Epidermal melanocyte (primary cell): ENCODE data around the gene CSRP1.
"Not testable (repeated sequence)": the region's sequence is repeated elsewhere in the genome, so short reads cannot be mapped to it uniquely, and the experiment has no call there.

Experiments
- DNase-seq: peaks from one replicate; pipeline ENCODE4 v3.0.0; 2011; ENCODE audit warnings: low spot score; ENCODE audit not compliant: insufficient read length

CSRP1 gene

DNA sequence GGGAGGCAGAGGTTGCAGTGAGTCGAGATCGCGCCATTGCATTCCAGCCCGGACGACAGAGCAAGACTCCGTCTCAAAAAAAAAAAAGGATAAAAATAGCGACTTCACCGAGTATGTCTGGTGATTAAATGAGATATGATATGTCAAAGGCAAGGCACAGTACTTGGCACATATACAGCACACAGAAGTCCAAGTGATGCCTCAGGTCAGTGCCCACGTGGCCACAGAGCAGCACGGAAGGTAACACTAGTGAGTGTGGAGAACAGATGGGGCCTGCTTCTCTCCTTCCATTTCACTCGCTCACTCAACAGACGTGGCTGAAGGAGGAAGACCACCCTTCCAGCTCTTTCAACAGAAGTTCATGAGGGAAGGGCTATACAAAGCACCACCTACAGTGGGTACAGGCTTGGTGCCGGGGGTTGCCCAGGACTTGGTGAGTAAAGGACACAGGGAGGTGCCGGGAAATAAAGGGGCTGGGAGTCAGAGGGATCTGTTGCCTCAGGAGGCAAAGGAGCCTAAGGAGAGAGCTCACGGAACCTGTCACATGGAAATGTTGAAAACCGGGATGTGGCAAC, 8.9 kb downstream of the CSRP1 start:
- no peak for DNase-seq

DNA sequence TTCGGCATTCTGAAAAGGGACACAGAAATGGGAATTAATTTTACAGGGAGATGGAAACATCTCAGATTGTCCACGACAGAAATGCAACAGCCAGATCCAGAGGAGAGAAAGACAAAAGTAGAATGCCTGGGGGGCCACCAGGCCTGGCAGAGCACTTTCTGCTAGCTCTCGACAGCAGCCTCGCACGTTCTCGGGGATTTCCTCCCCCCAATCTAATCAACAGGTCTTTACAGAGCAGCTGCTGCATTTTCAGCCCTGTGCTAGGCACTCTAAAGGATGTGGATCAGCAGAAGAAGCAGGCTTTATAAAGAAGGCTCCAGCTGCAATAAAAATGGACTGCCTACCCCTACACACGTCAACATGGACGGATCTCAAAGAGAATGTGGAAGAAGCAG, 10.6 kb downstream of the CSRP1 start:
- DNase-seq, result no peak

DNA sequence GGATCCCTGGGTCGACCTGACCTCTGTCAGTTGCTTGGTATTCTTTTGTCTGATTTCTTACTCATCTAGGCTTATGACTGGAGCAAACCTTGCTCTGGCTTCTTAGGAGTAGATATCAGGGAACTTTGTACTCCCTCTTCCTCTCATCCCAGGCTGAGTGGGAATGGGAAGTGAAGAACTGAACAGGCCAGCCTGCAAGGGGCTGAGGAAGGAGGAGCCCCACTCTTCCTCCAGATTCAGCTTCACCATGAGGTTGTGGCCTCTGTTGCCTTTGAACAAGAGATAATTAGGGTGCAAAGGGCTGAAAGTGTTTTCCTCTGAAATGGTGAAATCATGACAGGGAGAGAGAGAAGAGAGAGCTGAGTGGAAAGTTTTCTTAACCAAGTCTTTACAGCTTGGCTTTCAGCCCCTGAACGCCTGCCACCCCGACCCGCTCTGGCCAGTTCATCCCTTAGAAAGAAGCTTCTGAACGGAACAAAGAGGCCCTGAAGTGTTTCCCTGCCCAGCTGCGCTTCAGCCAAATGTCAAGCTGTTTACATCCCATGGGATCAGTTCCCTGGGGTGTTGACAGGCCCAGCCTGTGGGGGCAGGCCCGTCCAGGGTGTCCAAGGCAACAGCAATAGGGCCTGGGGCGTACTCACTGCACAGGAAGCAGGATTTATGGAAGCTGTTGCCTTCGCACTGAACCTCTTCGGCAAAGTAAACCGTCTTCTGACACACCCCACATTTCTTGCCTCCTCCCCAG, 11.2 kb downstream of the CSRP1 start:
- peak; percentile 68 for DNase-seq

DNA sequence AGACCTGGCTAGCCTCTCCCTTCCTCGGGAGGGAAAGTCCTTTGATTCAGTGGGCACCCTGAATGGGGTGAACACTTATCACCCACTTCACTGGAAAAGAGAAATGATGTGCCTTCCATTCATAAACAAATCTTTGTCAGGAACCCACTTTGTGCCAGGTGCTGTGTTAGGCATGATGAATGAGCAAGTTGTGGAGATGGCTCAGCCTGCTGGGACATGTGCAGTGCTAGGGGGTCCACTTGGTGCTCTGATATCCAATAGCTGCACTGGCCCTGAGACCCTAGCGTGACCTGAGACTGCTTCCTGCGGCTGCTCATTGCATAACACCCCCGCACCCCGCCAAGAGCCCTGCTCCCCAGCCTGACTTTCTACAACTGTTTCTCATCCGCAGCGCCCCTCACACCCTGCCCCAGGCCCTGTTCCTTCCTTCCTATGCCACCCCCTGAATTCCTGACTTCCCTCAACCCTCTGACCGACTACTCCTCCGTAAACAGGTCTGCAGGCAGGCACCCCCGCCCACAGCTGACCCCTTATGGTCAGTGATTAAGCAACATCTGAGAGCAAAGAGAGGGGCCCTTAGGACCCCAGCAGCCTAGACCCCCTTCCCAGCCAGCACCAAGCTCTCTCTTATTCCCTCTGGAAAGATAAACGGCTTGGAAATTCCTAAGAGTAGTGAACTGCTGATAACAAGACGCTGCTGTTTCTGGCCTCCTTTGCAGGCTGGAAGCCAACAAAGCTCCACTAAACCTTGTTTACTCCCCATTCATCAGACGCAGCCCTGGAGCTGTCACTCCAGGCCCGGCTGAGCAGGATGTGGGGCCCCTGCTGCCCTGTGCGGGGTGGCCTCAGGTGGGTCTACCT, 12.9 kb downstream of the CSRP1 start:
- no peak for DNase-seq

DNA sequence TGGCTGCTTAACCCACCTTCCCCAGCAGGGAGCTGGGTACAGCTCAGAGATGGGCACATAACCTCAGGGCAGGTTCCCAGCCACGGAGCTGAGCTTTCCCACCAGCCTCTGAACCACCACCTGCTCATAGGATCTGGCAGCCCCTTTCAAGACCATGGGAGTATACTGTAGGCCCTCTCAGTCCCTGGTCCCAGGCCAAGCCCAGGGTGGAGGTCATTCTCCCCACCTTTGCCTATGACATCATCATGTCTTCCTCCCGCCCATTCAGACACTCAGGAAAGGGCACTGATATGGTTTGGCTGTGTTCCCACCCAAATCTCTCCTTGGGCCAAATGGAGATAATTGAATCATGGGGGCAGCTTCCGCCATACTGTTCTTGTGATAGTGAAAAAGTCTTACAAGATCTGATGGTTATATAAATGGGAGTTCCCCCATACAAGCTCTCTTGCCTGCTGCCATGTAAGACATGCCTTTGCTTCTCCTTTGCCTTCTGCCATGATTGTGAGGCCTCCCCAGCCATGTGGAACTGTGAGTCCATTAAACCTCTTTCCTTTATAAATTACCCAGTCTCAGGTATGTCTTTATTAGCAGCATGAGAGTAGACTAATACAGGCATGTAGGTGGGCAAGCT, 13.8 kb downstream of the CSRP1 start:
- not testable (repeated sequence) for DNase-seq

DNA sequence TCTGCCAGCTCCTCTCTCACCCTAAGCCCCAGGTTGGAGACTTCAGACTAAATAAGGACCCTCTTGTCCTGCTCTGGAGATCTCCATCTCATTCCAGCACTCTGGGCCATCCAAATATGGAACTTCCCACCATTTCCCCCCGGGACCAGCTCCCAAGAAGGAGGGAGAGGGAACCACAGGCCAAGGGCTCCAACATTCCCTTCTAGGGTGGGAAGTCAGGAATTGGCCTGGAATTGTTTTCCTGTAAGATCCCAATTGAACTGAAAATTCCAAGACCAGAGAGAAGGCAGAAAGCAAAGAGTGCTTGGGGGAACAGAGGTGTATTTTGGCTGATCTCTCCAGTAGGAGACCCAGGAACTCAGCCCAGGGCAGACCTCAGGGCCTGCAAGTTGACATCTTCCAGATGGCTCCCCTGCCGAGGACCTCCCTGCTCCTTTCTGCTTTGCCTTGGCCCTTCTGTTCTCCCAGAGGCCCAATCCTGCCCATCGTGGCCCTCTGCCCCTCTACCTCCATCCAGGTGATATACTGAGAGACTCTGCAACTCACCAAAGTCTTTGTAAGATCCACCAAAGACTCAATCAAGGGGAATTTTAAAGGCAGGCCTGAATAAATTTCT, 14.9 kb downstream of the CSRP1 start:
- DNase-seq, result no peak

DNA sequence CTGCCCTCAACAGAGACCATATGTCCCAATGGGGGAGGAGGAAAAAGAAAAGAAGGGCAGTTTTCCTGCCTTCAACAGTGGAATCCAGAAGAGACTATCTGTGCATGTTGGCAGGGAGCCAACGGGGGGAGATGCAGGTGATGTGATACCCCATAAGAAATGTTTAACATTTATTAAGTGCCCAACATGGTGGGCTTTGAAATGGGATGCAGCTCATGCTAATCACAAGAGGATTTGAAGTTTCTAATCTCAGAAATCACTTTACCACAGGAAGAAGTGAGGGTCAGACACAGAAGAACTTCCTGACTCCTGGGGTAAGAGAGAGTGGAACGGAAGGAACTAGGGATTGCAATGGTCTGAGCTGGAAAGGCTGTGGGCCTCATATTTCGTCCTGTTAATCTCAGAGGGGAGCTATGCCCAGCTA, 16.2 kb downstream of the CSRP1 start:
- no peak for DNase-seq

DNA sequence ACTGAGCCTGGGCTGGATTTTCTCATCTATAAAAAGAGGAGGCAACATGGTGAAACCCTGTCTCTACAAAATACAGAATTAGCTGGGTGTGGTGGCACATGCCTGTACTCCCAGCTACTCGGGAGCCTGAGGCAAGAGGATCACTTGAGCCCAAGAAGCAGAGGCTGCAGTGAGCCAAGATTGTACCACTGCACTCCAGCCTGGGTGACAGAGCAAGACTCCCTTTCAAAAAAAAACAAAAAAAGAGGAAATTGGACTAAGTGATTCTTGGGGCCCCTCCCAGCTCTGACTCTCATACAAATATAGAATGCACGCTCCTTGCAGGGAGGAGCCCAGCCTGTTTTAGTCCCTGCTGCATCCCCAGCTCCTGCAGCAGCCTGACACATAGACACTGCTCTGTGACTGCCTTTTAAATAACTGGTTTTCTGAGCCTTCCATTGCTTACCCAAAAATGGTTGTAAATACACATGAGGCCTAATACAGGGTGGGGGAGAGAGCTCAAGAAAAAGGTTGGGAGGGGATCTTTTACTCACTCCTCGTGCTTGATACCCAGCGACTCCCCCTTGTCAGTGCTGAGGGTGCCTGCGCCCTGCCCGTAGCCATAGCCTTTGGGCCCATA, 17.2 kb downstream of the CSRP1 start:
- DNase-seq, result no peak

DNA sequence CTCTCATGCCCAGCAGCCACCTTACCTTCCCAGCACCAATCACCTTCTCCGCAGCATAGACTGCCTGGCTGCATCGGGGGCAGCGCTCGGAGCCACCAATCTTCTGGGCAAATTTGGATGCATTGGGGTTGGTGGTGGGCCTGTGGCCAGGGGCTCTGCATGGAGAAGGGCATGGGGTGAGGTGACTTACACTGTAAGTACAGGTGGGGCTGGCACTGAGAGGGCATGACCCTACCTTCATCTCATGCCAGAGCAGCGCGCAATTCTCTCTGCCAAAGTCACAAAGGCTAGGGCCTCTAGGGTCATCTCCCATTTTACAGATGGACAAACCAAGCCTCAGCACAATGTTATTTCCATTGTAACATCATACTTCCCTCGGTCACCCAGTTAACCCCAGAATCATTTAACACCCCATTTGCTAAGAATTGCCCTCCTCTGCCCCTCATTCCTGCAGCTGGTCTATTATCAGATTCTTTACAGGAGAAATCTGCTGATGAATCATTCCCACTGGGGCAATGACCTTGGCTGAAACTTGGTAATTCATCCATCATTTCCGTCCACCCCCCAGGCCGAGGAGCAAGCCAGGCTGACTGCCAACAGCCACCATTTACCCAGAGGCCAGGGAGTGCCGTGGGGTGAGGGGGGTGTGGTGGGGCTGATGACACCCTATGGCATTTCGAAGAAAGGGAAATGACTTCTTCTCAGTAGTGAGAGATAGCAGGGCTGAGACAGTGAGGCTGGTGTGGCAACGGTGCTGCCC, 17.9 kb downstream of the CSRP1 start:
- DNase-seq, result peak; percentile 87

DNA sequence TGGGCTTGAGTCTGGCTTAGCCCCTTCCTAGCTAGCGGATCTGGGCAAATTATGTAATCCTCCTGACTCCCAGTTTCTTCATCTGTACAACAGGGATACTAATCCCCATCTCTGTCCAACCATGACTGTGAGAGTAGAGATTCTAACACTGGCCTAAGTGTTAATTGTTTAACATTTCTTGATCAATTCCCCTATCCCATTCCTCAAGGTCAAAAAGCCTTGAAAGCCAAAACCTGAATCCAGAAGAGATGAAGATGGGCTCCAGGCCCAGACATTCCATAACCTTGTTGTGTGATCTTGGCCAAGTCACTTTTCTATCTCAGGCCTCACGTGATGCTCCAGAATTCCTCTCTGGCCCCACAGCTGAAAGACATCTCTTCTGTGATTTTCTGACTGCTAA, 19.2 kb downstream of the CSRP1 start:
- no peak for DNase-seq

DNA sequence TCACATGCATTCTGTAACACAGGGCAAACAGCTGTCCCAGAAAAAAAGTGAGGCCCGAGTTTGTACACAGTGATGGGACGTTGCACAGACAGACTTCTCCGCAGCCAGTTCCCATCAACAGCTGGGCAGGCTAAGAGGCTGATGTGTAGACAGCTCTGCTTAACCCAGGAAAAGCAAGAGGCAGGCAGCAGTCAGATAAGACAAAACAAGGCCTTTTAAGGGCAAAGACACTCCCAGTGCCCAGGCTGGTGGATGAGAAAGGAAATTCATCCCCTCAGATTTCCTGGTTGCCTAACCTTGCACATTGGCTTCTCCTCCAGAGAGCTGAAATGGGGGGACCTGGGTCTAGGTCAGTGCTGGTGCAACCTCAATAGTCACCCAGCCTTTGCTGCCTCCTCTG, 20.7 kb downstream of the CSRP1 start:
- DNase-seq, result no peak

DNA sequence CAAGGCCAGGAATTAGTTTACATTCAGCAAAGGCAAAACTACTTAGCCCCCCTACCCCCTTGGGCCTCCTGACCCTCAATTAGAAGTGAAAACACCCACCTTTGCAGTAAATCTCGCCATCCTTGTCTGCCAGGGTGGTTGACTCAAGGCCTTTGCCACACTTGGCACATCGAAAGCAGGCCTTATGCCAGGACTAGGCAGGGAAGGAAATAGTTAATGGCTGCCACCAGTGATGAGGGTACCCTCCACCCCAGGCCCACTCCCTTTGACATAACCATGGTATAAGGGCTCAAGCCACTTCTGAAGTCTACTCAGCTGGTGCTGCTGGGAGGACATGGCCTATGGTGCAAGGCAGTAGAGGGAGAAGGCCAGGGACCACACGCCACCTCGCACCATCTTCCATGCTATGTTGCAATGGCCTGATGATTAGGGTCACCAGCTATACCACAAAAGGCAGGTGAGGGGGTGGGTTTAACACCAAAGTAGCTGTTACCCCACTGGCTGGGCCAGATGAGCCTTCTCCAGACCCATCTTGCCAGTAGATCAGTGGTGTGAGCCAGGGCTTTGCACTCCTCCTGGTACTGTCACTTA, 21.6 kb downstream of the CSRP1 start:
- no peak for DNase-seq

DNA sequence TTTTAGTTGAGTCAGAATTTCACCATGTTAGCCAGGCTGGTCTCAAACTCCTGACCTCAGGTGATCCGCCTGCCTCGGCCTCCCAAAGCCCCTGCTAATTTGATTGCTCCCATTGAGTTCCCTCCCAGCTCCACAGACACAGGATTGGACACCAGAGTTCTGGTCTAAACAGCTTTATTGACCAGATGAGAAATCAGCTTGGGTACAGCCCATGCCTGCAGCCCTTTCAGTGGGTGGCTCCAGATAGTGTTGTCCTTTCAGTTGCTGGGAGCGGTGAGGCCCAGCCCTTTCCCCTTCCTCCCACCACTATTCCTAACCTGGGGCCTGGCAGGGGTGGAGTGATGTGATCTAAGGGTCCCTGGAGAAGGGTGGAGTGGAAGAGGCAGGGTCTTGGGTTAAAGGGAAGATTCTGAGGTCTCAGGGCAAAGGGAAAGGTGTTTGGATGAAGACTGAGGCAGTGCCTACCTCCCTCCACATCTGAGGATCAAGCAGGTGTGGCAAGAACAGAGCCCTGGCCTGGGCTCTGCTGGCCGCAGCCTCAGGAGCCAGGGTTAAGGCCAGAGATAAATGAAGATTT, 23.5 kb downstream of the CSRP1 start:
- DNase-seq, result no peak

DNA sequence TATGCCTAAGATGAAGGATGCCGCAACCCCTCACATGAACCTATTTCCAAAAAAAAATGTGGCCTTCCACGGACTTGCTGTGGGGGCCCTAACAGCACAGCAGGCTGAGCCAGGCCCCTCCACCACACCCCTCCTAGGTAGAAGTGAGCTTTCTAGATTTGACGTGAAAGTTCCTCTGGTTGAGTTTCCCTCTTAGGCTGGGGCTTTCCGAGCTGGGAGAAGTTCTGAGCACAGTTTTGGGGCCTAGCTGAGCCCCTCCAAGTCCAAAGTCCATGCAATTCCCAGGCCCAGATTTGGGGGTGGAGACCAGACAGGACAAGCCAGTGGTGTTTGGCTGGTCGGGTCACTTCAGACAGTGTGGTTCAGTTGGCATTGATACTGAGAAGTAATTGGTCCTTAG, 24.2 kb downstream of the CSRP1 start:
- no peak for DNase-seq

DNA sequence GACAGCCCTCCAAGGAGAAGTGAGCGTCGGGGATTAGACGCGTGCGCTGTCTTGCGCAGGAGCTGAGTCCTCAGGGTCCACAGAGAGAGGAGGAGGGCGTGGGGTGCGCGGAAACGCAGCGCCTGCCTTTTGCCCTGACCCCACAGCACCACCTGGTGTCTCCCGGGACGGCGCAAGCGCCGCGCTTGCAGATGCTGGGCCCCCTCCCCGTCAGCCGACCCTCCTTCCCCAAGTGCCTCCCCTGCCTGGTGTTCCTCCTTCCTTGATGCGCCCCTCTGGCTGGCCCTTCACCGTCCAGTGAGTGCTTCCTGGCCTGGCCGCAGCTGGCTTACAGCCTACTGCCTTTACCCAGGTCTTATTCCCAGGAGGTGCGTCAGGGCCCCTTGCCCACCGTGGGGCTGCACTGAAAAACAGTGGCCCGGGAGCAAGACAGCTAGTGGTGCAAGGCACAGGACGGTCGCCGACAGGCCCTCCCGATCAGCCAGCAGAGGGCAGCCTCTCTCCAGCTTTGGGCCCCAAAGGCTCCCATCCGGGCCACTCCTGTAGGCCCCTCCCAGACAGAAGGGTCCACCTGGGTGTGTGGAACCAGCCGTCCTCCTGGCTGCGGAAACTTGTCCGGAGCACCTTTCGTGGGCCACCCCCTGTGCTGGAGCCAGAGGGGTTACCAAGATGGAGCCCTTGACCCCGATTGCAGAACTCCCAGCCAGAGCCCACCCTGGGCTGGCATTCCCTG, 25.0 kb downstream of the CSRP1 start:
- peak; percentile 79 for DNase-seq

DNA sequence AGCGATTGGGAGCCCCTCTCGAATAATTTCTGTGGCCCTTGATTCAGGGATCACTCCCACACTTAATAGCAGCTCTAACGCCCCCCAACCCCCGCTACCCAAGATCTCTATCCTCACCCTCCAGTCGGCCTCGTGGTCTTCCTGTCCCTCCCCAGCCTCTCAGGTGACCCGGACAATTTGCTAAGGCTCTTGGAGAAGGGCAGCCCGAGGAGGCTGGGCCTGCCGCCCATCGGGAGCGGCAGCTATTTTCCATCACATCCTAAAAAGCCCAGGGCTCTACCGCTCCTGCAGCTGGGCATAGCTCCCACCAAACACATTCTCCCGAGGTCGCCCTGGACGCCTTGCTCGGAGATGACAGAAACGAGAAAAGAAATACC, 25.9 kb downstream of the CSRP1 start:
- DNase-seq, result no peak

DNA sequence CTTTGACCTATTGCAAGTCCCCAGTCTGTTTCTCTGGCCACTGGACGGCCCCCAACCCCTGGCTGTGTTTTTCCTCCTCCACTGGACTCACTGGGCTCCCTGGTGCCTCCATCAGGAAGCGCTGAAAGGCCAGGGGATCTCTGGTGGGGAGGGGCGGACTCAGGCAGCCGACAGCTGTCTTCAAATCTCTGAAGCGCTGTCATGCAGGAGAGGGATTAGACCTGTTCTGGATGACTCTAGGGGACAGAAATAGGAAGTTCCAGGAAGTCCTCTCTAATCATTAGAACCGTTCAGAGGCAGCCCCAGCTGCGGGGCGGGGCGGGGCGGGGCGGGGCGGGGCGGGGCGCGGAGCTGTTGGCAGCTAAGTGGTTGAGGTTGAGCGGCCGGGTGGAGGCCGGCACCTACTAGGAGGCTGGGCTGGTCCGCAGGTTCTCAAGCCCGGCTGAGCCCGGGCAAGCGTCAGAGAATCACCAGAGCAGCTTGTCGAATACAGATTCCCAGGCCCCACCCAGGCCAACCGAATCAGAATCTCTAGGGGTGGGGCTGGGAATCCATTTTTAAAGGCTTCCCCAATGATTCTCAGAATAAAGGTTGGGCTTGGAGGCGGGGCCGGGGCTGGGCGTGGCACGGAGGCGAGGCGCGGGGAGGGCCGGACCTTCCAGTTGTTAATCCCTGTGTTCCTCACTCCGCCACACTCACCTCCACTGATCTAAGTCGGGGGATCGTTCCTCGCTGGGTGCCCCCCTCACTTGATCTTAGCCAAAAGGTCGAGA, 26.5 kb downstream of the CSRP1 start:
- DNase-seq, result peak; percentile 63

DNA sequence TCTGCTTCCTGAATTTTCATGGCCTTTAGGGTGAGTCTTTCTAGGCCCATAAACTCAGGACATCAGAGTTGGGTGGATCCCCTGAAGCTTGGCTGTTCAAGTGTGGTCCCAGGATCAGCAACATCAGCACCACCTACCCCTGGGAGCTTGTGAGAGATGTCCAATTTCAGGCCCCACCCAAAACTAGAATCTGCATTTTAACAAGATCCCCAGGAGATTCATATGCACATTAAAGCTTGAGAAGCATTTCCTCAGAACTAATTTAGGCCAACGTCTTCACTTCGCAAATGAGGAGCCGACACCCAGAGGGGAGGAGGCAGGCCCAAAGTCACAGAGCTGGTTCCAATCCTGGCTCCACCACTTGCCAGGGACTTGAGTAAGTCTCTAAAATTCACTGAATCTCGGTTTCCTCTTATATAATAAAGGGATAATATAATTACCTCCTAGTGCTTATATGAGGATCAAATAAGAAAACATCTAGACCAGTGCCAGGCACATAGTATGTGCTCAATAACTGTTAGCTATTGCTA, 27.7 kb downstream of the CSRP1 start:
- DNase-seq, result no peak
